A673 (cell line): ENCODE measurements around the gene DLK1.

Experiments used
- EZH2 ChIP-seq: fragments of 200-600 bp; sonication (generic); IDR thresholded peaks from 2 replicates; pipeline ENCODE4 v1.6.1; 2017; ENCODE audit warnings: borderline replicate concordance, low read depth, mild to moderate bottlenecking, mixed read lengths, antibody characterized with exemption, low read length; ENCODE audit not compliant: poor library complexity, severe bottlenecking
- TF ChIP-seq, protein P1 (sequence below): fragments of 300-800, 200-600 bp; sonication (generic); conservative IDR thresholded peaks from 2 replicates; pipeline ENCODE4 v1.5.1; 2017; ENCODE audit warnings: low read depth, mild to moderate bottlenecking, antibody characterized with exemption, low read length, moderate library complexity, mixed read lengths

DNA sequence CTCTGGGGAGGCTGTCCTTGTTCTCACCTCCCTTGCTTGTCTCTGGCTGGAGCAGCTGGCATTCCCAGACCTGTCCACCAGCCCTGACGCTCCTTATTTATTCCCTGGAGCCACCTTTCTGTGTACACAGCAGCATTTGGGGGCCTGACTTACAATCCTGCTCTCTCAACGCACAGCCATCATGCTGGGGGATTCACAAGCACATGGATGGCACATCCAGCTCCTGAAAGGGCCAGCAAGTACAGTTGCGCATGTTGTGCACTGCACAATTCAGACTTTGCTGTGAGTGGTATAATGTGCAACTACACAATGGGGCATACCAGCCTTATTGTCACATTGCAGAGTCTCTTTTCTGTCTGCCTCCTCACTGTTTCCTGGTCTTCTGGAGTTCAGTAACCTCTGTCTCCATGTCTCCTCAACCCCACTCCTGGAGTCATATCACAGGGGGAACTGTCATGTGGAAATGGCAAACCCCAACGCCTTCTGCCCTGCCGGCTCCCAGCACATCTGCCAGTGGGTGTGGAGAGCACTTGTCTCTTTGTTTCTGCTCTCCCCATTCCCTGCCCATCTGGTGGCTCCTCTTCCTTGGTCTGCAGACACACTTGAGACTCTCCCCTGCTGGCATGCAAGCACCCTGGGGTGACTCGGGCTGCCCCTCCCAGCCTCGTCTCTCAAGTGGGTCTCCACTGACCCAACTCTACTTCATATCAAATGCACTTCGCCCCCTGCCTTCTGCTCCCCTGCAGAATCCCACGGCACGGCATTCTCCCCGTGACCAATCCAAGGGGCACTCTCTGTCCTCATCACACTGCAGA lies 58.0 kb downstream of the DLK1 start:
- TF ChIP-seq, protein P1, sequence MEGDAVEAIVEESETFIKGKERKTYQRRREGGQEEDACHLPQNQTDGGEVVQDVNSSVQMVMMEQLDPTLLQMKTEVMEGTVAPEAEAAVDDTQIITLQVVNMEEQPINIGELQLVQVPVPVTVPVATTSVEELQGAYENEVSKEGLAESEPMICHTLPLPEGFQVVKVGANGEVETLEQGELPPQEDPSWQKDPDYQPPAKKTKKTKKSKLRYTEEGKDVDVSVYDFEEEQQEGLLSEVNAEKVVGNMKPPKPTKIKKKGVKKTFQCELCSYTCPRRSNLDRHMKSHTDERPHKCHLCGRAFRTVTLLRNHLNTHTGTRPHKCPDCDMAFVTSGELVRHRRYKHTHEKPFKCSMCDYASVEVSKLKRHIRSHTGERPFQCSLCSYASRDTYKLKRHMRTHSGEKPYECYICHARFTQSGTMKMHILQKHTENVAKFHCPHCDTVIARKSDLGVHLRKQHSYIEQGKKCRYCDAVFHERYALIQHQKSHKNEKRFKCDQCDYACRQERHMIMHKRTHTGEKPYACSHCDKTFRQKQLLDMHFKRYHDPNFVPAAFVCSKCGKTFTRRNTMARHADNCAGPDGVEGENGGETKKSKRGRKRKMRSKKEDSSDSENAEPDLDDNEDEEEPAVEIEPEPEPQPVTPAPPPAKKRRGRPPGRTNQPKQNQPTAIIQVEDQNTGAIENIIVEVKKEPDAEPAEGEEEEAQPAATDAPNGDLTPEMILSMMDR, result no peak
- TF ChIP-seq EZH2, result no peak
